ENCODE measurements around the gene AP3S2.
"Not testable (repeated sequence)": the region's sequence is repeated elsewhere in the genome, so short reads cannot be mapped to it uniquely, and the experiment has no call there.

AP3S2 gene

GRCh38 chr15:89869490-89869889 lies 24.3 kb downstream of the AP3S2 start:
- DNase-seq: not testable (repeated sequence)

- DNase-seq: no peak
Observed at GRCh38 chr15:89864958-89865739, 28.6 kb downstream of the AP3S2 start.

DNA sequence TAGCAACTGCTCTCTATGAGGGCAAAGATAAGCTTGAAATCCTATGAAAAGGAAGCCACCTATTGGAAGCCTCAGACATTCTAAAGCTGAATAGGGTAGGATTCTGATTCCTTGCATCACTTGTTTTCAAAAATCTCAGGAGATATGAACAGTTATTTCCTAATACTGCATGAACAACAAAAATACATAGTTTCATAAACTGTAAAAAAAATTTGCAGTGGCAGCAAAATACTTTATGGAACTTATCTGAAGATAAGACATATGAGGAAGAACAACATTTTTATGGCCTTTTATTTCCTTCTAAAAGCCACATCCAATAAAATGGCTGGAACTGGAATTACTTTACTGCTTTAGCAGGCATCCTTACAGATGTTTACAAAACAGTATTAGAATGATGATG lies 29.9 kb downstream of the AP3S2 start:
- DNase-seq: no peak

DNA sequence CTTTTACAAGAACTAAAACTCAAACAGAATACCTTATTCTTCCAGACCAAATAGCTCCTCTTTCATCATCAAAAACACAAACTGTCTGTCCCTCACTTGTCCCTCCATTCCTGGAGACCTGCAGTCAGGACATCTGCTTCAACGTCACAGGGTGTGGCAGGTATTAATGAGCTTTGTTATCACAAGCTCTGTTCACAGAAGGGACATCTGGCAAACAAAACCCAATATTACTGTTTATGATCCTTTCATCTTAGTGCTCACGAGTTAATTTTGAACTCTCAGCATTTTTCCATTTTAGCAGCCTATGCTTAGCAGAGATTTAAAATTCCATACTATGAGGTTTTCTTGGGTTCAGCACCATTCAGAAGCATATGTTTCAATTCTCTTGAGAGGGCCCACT lies 32.9 kb downstream of the AP3S2 start:
- no peak for DNase-seq

DNA sequence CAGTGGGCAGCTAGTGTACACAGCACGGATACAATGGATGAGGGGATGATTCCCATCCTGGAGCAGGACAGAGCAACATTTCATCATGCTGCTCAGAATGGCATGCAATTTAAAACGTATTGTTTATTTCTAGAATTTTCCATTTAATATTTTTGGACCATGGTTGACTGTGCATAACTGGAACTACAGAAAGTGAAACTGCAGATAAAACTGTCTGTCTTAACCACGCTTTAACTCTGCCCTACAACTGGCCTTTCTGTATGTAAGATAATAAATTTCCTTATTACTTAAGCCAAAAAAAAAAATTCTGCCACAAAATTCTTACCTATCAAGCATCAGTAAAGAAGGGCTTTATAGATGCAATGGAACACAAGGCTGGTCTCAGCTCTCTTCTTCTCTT lies 33.4 kb downstream of the AP3S2 start:
- DNase-seq: no peak

DNA sequence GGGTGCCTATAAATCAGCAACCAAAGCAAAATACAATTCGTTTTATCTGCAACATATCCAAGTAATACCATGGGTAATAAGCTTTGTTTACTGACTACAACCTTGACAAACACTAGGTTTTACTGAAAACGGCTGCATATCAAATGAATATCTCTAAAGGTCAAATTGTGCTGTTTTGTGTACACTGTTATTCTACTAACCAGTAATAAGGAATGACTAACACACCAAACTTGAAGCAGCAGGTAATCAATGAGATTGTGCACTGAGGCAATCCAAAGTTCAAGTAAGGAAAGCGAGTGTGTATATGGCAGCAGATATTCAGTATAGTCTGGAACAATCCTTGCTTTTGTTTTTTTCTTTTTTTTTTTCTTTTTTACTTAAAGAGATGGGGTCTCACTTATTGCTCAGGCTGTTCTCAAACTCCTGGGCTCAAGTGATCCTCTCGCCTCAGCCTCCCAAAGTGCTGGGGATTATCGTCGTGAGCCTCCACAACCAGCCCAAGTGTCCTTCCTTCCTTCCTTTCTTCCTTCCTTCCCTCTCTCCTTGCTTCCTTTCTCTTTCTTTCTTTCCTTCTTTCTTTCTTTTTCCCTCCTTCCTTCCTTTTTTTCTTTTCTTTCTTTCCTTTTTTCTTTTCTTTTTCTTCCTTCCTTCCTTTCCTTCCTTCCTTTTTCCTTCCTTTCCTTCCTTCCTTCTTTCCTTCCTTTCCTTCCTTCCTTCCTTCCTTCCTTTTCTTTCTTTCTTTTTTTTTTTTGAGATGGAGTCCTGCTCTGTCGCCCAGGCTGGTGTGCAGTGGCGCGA lies 34.9 kb downstream of the AP3S2 start:
- DNase-seq: no peak

DNA sequence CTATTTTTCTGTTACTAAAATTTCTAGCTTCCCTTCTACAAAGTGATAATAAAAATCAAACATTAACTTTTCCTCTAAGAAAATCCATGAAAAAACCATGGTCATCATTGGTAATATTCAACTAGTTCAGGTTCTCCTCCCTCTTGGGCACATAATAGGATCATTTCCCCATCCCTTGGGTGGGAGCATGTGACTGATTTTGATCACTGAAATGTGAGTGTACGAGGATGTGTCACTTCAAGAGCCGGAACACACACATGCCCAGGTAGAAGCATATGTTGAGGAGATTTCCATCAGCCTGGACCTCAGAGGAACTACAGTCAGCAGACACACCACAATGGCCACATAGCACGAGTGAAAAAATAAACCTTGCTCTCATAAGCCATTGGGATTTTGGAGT lies 36.1 kb downstream of the AP3S2 start:
- DNase-seq: no peak

DNA sequence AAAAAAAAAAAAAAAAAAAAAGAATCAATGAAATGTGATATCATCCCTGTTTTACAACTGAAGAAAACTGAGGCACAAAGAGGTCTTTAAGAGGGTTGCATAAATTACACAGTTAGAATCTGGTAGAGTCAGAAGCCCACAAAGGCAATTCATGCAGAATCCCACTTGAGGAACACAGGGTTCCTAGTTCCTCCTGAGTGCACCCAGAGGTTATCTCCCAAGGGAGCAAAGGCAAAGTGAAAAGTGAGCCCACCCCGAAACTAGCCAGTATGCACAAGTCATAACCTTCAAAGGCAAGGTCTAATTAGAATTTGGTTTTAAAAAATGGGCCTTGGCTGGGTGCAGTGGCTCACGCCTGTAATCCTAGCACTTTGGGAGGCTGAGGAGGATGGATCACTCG lies 37.8 kb downstream of the AP3S2 start:
- no peak for DNase-seq

- DNase-seq: not testable (repeated sequence)
Observed at GRCh38 chr15:89854863-89855262, 38.9 kb downstream of the AP3S2 start.

- DNase-seq: no peak
Observed at GRCh38 chr15:89852342-89852995, 41.3 kb downstream of the AP3S2 start.

- no peak for DNase-seq
Observed at GRCh38 chr15:89851673-89852341, 42.0 kb downstream of the AP3S2 start.

GRCh38 chr15:89848970-89849292 lies 44.9 kb downstream of the AP3S2 start:
- DNase-seq: no peak

DNA sequence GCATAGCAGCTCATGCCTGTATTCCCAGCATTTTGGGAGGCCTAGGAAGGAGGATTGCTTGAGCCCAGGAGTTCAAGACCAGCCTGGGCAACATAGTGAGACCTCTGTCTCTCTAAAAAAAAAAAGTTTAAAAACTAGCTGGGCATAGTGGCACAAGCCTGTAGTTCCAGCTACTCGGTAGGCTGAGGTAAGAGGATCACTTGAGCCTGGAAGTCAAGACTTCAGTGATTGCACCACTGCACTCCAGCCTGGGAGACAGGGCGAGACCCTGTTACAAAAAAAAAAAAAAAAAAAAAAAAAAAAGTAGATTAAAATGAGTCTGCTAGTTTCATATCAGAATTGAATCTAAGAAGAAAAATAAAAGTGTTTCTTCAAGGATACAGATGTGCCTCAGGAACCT lies 46.7 kb downstream of the AP3S2 start:
- DNase-seq: no peak

GRCh38 chr15:89845305-89845893 lies 48.4 kb downstream of the AP3S2 start:
- DNase-seq: no peak

GRCh38 chr15:89841962-89842361 lies 51.8 kb downstream of the AP3S2 start:
- DNase-seq: no peak

GRCh38 chr15:89841306-89841705 lies 52.5 kb downstream of the AP3S2 start:
- no peak for DNase-seq

- no peak for DNase-seq
Observed at GRCh38 chr15:89839167-89839810, 54.5 kb downstream of the AP3S2 start.

DNA sequence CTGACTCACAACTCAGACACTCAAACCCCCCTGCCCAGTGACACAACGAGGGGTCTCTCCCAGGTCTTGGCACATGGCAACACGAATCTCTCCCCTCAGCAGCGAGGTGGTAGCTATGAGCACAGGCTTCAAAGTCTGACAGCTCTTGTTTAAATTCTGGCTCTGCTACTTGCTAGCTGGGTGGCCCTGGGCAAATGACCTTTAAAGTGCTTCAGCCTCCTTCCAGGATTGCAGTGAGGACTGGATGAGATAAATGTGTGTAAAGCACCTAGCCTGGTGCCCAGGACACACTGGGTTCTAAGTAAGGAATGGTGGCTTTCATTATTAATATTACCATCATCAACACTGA lies 56.0 kb downstream of the AP3S2 start:
- no peak for DNase-seq

DNA sequence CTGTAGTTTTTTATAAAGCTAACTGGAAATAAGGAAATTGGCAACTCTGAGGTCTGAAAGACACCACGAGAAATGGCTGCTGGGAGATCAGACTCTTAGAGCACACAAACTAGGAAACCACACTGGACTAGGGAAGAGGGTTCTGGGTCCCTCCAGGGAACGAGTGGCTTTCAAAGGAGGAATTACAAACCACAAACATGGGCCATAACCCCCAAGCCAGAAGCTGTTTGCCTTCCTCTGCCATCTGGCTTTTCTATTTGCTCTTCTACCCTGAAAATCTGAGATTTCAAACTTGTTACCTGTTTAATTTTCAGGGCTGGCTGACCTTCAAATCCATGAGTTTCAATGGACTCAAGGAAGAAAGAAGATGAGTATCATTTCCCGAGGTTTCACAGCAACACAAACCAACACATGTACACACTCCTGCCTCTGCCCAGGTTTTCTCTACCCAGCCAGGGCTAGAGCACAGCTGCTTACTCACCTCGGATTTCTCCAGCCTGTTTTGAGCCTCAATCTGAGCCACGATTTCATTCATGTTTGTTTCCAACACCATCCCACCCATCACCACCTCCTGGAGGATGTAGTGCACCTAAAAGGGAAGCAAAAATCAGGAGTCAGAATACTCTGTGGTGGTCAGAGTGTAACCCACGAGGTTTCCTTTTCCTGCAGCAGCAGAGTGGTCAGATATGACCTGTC lies 56.5 kb downstream of the AP3S2 start:
- DNase-seq: no peak

DNA sequence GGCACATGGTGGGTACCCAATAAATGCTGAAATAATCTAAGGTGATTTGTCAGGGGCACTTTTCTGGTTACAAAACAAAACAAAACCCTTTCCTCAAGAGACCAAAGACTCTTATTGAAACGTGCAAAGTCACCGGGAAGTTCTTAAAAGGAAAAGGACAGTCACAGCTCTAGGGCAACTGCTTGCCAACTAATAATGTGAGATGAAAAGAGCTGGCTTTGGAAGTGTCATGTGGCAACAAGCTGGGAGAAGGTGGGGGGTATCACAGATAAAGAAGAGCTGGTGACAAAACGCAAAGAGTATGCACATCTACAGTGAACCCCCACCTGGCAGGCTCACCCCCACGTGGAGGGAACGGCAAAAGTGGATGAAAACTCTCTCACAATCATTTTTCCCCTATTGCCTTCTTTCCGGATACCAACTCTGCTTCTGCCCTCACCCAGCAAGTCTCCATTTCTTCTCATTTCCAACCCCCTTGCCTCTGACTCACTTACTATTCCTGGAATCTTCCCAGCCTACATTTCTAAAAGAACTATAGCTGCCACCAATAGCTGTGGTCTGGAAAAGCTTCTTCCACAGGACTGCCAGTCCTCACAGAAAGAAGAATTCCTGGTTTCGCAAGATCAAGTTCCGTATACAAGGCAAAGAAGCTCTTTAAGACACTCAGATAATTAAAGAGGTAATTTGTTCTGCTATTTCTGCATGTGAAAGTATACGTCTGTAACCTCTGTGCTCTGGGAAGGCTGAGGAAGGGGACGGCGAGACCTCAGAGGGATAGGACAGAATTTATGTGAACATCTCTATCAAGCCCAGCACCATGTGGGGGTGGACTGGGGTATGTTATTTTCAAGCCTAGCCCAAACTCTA lies 57.3 kb downstream of the AP3S2 start:
- no peak for DNase-seq
